Kidney glomerular epithelial cell (primary cell): ENCODE measurements around the gene LIM2.

Source experiments
- DNase-seq: peaks from one replicate; lab custom pipeline; 2025; lab: John Stamatoyannopoulos, UW

The LIM2 gene

DNA sequence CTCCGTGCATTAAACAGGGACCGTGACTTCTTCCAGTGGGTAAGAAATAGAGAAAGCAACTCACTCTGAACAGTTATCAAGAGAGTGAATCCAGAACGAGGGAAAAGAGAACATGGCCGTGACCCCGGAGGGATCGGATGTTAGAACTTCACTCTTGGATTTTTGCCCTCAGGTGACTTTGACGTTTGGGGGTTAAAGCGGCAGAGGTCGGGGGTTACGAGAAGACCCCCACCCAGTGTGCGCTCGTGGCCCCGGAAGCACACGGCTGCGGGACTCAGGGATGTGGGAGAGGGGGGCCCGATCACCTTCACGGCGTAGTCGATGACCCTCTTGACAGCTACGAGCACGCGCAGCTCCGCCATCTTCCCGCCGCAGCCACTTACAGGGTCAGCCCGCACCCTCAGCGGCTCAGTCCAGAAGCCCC is 21.8 kb downstream of the LIM2 start, which contains the start of gene ETFB:
Gene ETFB, minus strand, starts transcription at position 424 of the 424 bp plus-strand sequence. Its CDS starts 62 bp downstream, at position 362.
- no peak for DNase-seq

DNA sequence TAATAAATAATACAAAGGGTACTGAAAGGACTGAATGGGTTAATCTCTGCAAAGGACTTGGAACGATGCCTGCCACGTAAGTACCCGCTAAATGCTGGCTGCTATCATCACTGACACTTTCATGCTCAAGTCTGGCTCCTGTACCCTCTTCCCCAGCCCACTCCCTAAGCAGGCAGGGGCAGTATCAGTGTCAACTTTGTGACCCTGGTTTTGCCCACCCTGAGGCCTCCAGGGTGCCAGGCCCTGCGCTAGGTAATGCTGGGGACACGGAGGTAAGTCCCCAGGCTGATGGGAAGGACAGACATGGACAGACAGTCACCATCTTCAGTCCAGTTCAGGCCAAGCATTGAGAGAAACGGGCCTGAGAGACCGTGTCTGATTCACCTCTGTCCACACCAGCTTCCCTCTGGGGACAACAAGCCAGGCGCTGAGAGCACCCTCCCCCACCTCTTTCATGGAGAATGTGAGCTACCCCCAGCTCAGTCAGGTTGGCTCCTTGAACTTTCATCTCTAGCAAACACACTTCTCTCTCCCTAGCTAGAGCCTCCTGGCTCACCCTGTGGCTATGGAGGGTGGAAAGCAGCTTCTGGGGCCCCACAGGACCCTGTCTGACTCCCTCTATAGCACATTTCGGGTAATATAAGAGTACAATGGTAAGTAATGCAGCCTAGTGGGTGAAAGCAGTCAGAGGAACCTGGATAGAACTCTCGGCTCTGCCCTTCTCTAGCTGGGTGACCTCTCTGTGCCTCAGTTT is 22.4 kb downstream of the LIM2 start:
- no peak for DNase-seq

DNA sequence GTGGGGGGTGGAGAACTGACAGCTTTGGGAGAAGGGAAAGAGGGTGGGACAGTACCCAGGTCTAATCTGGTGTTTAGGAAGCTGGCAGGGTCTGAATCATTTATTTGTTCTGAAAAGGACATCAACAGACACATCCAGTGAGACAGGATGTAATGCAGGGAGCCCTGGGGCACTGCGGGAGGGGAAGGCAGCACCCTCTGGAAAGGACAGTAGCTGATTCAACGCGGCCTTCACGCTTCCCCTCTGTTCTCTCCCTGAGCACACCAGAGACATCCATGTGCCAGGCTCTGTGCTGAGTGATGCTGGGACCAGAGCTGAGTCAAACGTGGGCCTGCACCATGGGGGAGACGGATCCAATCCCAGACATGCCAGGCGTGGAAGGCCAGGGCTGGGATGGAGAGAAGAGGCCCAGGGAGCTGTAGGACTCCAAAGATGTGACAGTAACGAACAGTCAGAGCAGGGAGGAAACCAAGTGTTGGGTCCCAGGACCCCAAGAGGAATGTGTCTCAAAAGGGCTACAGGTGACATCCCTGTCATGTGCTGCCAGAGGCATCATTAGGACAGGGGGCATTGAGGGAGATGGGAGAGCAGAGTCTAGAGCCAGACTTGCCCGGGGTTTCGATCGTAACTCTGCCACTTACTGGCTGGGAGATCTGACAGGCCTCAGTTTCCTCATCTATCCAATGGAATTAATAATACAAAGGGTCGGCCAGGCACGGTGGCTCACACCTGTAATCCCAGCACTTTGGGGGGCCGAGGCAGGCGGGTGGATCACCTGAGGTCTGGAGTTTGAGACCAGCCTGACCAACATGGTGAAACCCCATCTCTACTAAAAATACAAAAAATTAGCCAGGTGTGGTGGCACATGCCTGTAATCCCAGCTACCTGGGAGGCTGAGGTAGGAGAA is 23.3 kb downstream of the LIM2 start:
- DNase-seq: no peak

DNA sequence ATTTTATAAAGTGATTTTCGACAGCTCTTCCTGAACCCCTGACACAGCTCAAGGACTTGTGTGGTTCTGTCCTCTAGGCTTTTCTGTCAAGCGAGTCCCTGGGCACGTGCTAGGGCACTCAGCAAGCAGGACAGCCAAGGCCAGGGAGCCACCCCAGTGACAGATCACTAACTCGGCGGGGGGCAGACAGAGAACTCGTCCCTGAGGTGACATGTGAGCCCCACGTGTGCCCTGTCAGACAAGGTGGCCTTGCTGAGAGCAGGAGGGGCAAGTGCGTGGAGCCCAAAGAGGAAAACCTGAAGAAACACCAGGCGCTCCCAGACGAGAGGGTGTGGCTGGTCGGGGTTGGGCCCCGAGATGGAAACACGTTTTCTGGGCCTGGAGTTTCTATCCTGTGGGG is 26.5 kb downstream of the LIM2 start:
- no peak for DNase-seq

DNA sequence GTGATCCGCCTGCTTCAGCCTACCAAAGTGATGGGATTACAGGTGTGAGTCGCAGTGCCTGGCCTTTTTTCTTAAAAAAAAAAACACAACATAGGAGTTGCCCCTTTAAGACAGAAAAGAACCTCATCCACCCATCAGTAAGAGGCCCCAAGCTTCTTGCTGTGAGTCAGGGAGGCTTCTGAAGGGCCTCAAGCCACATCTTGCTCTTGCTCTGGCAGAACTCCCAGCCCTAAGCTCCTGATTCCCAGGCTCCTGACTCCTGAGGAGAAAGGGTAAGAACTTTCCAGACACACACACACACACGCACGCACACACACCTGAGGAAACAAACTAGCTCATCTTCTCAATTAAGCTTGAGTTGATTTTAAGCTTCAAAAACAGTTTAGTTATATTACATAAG is 28.5 kb downstream of the LIM2 start:
- DNase-seq: no peak

DNA sequence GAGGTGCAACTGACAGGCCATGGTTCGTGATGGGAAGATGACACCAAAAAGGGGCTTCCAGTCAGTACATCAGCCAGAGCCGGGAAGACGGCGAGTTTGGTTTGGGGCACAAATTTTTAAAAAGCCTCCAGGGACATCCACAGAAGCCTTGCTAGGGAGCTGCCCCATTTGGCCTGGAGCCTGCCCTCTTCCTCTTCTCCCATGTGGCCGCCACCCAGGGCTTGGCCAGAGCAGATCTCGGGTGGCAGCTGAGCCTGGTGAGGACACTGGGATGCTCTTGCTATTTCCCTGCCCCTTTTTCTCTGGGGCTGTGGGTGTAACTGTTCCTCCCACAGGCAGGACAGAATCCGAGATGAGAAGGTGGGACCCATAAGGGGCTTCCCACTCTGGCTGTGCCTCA is 29.8 kb downstream of the LIM2 start:
- no peak for DNase-seq

DNA sequence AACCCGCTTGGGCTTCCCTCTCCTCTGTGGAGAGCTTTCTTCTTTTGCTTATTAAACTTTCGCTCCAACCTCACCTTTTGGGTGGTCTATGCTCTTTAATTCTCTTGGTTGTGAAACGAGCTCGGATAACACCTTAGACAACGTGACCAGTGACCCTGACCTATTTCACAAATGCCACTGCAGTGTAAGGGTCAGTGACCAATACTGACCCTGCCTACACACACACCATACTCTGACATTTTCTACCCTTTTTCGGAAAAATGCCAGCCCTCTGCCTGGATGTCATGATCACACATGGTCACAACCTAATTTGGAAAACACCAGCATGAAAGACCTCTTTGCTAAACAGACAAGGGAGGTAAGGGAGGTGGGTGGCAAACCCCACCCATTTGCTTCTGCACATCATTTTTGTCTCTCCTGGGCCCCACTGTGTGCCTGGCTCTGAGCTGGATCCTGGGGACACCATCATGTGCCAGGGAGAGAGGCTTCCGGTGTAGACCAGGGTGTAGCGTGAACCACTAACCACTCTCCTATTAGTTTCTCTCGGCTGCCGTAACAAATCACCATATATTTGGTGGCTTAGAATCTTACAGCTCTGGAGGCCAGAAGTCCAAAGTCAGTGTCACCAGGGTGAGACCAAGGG is 31.5 kb downstream of the LIM2 start:
- no peak for DNase-seq

DNA sequence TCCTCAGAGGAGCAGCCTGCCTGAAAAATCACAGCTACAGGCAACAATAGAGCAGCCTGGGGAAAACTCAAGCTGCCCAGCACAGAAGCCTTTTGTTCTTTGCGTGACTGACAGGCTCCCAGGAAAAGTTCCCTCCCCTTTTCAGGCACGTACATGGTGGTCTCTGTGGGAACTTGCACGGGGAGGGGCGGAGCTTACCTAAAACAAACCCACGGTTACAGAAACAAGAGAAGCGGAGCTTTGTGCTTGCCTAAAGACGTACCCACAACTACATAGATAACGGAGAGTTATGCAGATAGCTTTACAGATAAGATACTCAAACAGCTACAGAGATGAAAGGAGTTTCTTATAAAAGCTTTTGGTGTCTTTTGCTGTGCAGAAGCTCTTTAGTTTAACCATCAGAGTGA is 33.0 kb downstream of the LIM2 start:
- DNase-seq: no peak

DNA sequence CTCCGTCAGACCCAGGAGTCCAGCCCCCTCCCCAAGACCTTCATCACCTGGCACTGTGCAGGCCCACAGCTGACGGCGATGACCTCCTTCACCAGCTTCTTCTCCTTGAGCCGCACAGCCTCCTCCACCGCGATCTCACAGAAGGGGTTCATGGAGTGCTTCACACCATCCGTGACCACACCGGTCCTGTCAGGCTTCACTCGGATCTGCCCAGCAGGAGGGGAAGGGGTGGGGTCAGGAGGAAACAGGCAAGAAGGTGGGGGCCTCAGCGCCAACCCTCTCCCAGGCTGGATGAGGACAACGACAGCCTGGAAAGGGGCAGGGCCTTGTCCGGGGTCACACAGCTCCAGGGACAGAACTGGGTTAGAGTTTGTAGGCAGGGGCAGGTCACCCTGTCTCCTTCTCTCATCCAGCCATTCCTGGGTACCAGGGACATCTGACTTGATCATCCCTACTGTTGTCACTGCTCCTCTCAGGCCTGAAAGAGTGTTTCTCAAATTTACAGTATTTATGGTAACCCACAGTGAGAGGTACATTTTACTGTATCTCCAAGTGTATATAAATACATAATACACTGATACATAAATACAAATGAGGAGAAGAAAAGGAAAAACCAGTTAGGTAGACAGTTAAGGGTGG is 33.6 kb downstream of the LIM2 start:
- no peak for DNase-seq

DNA sequence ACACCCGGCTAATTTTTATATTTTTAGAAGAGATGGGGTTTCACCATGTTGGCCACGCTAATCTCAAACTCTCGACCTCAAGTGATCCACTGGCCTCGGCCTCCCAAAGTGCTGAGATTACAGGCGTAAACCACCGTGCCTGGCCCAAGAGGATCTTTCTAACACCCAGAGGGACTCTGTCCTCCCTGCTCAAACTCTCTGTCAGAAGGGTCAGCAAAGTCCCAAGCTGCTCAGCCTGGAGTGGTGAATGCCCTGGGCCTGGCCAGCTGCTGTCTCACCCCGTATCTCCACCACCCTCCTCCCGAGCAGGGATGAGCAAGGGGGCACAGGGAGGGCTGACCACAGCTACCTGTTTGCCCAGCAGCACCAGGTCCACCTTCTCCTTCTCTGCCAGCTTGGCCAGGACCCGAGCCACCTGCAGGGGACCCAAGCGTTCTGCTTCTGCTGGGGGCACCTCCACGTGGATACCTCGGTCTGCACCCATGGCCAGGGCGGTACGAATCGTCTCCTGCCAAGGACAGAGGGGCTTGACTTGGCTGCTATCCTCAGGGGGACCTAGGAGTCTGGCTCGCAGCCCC is 34.9 kb downstream of the LIM2 start:
- no peak for DNase-seq

DNA sequence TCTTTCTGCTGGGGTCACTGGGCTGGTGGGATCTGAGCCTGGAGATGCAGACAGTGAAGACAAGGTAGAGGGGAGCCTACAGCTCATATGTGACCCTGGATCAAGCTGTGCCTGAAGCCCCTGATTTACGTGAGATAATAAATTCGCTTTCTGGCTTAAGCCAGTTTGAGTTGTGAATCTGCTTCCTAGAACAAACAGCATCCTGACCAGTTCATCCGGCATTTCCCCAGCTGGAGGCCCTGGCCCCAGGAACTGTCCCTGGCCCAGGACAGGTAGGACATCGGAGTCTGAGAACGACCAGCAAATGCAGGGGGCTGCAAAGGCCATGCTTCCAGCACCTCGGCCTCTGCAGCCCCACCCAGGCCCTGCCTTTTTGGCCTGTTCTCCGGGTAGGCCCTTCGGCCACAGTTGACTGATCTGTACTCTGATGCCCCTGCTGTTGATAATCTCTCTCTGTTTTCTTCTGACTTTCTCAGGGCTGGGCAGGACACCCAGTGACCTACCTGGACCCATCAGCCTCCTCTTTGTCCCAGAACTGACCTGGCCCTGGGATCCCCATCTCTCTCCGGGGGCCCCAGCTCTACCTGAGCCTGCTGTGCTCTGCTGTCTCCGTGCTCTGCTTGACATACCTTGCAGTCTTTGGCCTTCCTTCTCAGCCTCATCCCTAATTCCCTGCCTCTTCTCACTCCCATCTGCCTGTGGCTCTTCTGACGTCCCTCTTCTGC is 36.3 kb downstream of the LIM2 start:
- DNase-seq: no peak

DNA sequence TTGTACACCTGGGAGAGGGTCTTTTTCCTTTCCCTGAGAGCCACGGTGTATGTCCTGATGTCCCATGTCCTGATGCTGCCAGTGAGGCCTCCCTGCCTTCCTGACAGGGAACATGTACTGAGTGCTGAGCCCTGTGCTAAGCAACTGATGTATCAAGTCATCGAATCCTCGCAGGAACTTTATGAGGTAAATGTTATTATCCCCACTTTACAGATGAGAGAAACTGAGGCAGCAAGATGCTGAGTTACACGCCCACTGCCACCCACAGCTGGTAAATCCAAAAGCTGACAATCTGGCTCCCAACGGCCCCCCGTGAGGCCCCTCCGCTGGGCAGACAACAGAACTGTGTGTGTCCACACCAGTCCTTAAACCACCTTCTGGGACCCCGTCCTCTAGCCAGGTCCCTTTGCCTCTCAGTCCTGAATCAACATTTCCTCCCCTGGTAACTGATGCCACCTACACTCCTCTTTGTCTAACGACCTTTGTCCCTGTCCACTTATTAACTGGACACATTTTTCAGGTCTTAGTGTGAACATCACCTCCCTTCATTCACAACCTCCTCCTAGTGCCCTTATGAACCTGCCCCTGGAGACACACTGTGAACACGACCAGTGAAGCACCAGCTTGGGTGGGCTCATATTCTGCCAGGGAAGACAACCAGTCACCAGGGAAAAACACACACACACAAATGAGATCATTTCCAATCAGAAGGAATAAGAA is 40.4 kb downstream of the LIM2 start:
- no peak for DNase-seq

DNA sequence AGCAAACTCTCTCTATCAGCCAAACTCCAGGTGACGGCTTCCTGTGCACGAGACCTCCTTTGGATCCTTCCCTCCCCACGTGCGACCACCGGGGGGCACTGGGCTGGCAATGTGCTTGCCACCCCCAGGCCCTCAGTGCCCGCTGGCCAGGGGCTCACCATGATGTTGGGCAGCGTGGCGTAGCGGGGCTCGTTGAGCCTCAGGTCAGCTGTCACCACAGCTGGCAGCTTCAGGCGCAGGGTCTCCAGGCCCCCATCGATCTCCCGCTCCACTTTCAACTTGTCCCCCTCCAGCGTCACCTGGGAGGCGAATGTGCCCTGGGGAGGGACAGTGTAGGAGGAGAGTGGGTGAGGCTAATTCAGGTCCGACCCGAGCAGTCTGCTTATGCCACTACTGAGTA is 41.0 kb downstream of the LIM2 start:
- no peak for DNase-seq

DNA sequence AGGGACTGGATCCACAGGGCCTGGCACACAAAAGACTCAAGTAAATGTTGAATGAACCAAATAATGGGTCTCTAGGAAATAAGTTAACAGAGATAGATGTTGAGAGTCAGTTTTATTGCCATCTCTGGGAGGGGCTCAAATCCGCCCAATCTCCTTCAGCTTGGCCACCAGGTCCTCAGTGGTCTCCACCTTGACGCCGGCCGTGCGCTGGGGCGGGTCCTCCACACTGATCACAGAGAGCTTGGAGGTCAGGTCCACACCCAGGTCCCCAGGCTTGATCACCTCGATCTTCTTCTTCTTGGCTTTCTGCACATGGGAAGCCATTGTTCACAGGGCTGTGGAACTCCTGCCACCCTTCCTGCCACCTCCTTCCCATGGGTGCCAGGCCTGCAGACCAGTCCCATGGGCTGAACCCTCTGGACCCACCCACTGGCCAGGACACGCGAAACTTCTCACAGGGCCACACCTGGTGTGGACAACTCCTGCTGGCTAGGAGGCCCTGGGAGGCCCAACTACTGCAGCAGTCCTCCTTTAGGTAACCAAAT is 42.6 kb downstream of the LIM2 start:
- no peak for DNase-seq

DNA sequence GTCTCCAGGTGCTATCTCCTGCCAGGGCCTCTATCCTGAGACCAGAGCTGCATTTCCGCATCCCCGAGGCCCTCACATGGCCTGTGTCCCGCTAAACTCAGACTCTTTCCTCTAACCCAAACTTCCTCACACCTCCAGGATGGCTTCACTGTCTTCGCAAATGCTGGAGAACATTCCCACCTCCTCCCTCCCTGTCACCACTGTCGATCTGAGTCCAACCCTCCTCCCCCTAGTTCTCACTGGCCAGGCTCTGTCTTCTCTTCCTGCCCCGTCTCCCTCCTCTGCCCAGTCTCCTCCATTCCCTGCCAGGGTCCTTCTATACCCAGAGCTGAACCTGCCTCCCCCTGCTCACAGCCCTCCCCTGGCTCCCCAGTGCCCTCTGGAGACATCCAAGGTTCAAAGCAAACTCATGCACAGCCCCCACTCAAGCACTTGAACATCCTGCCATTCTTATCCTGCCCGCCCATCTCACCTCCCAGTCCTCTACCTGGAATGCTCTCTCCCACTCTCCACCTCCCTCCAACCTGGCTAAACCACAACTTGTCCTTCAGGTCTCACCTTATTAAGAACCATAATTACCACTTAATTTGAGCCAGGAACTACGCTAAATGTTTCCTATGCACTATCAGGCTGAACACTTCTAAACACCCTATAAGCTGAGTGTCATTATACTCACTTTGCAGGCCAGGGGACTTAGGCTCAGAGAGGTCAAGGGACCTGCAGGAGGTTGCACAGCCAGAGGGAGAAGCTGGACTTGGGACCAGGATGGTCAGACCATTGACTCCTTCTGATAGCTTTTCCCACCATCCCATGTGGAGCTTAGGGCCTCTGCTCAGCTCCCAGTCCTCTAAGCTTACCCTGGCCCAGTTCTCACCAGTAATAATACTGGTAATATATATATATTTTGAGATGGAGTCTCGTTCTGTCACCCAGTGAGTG is 44.9 kb downstream of the LIM2 start:
- no peak for DNase-seq

DNA sequence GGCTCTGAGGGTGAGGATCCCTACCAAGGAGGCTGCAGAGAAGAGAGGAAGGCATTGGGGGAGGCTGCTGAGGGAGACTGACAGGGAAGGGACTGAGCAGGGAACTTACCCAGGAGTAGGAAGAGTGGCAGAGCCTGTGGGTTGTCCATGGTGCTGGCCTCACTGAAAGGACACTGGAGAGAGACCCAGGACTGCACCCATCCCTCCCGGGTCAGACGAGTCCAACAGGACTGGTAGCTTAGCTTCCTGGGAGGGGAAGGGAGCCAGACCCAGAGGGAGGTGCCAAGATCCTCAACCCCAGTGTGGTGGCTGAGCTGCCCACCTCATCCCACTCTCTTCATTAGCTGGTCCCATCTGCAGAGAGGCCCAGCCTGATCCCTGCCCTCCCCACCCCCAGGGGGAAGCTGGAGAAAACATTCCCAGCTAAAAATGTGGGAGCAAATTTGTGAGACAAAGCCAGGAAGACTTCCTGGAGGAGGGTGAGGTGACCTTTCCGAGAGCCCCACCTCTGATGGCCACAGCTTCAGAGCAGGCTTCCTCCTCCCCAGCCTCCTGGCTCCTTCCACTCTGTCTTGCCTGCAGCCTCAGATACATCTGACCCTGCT is 45.7 kb downstream of the LIM2 start, which contains the start of gene VSIG10L:
Gene VSIG10L, minus strand, starts transcription at position 164 of the 605 bp plus-strand sequence. Its CDS starts 15 bp downstream, at position 149.
- DNase-seq: no peak

DNA sequence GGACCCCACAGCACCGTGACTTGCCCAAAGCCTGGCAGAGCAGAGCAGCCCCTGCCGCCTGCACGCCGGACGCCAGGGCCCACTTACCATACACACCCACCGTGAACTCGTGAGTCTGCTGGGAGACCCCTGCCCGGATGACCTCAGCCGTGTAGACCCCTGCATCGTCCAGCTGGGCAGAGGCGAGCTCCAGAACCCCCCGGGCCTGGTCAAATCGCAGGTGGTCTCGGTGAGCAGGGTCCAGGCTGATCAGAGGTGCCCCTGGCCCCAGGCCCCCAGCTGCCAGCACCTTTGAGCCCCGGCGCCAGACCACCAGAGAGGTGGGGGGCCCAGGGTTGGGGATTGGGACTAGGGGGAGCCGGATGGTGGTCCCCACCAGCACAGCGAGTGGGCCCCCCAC is 46.7 kb downstream of the LIM2 start:
- no peak for DNase-seq
